ENCODE data around the gene PTPN7.
A peak's percentile ranks its signal among the peaks of the same experiment; 100 is the strongest.

PTPN7 gene

GRCh38 chr1:202160377-202160940 lies at the start of gene PTPN7:
Gene PTPN7, minus strand, starts transcription at chr1:202160602. Its CDS starts 1,200 bp downstream, at chr1:202159402.
- H3K4me3 ChIP-seq (ENCODE audit: low read length), result no peak within 1 kb of the TSS
- DNase-seq (ENCODE audit: low read depth), result no peak
- TF ChIP-seq CTCF (conservative IDR thresholded peaks at IDR 0.05; ENCODE audit: low read length), result no peak

- no peak for DNase-seq (ENCODE audit: low read depth)
- no peak overlapping the region for H3K4me3 ChIP-seq (ENCODE audit: low read length)
- no peak for TF ChIP-seq CTCF (conservative IDR thresholded peaks at IDR 0.05; ENCODE audit: low read length)
These were observed 48.0 kb upstream of the PTPN7 start for GRCh38 chr1:202208351-202208857.

- DNase-seq (ENCODE audit: low read depth), result peak; percentile 63
- no peak overlapping the region for H3K4me3 ChIP-seq (ENCODE audit: low read length)
- TF ChIP-seq CTCF (conservative IDR thresholded peaks at IDR 0.05; ENCODE audit: low read length), result no peak
These were observed 46.9 kb upstream of the PTPN7 start for GRCh38 chr1:202207292-202207691.

- no peak overlapping the region for H3K4me3 ChIP-seq (ENCODE audit: low read length)
- no peak for DNase-seq (ENCODE audit: low read depth)
- peak; percentile 7 for TF ChIP-seq CTCF (conservative IDR thresholded peaks at IDR 0.05; ENCODE audit: low read length)
These were observed 45.3 kb upstream of the PTPN7 start for GRCh38 chr1:202205523-202206190.

- H3K4me3 ChIP-seq (ENCODE audit: low read length), result no peak overlapping the region
- TF ChIP-seq CTCF (conservative IDR thresholded peaks at IDR 0.05; ENCODE audit: low read length), result no peak
- DNase-seq (ENCODE audit: low read depth), result no peak
These were observed 43.7 kb upstream of the PTPN7 start for GRCh38 chr1:202204065-202204464.

- TF ChIP-seq CTCF (conservative IDR thresholded peaks at IDR 0.05; ENCODE audit: low read length), result no peak
- H3K4me3 ChIP-seq (ENCODE audit: low read length), result no peak overlapping the region
- no peak for DNase-seq (ENCODE audit: low read depth)
These were observed 43.0 kb upstream of the PTPN7 start for GRCh38 chr1:202203238-202204039.
